Measurements from ENCODE around the gene SAV1.
"Not testable (repeated sequence)": the region's sequence is repeated elsewhere in the genome, so short reads cannot be mapped to it uniquely, and the experiment has no call there.

The SAV1 gene

DNA sequence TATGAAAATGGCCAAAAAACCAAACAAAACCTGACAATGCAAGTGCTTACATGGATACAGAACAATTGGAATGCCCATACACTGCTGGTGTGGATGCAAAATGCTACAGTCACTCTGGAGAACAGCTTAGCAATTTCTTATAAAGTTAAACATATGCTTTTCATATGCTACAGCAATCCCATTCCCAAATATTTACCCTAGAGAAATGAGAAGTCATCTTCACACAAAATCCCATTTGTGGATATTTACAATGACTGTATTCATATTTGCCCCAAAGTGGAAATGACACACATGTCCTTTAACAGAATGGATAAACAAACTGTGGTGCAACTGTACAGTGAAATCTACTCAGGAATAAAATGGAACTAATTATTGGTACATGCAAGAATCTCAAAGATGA, 20.4 kb downstream of the SAV1 start:
- no peak overlapping the region for H3K4me3 ChIP-seq (ENCODE audit: low read length)
- DNase-seq (ENCODE audit: low read depth) = no peak
- TF ChIP-seq, protein P1, sequence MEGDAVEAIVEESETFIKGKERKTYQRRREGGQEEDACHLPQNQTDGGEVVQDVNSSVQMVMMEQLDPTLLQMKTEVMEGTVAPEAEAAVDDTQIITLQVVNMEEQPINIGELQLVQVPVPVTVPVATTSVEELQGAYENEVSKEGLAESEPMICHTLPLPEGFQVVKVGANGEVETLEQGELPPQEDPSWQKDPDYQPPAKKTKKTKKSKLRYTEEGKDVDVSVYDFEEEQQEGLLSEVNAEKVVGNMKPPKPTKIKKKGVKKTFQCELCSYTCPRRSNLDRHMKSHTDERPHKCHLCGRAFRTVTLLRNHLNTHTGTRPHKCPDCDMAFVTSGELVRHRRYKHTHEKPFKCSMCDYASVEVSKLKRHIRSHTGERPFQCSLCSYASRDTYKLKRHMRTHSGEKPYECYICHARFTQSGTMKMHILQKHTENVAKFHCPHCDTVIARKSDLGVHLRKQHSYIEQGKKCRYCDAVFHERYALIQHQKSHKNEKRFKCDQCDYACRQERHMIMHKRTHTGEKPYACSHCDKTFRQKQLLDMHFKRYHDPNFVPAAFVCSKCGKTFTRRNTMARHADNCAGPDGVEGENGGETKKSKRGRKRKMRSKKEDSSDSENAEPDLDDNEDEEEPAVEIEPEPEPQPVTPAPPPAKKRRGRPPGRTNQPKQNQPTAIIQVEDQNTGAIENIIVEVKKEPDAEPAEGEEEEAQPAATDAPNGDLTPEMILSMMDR (IDR thresholded peaks at IDR 0.05; ENCODE audit: insufficient read depth, low read depth, low read length, missing control alignments) = no peak

- no peak overlapping the region for H3K4me3 ChIP-seq (ENCODE audit: low read length)
- no peak for DNase-seq (ENCODE audit: low read depth)
- TF ChIP-seq, protein P1 (IDR thresholded peaks at IDR 0.05; ENCODE audit: insufficient read depth, low read depth, low read length, missing control alignments) = no peak
These were observed 20.8 kb downstream of the SAV1 start for GRCh38 chr14:50647282-50647681.

- no peak for DNase-seq (ENCODE audit: low read depth)
- TF ChIP-seq, protein P1 (IDR thresholded peaks at IDR 0.05; ENCODE audit: insufficient read depth, low read depth, low read length, missing control alignments) = no peak
- H3K4me3 ChIP-seq (ENCODE audit: low read length) = no peak overlapping the region
These were observed 33.0 kb downstream of the SAV1 start for GRCh38 chr14:50635141-50635540.

GRCh38 chr14:50633954-50634353, 34.2 kb downstream of the SAV1 start:
- TF ChIP-seq, protein P1 (IDR thresholded peaks at IDR 0.05; ENCODE audit: insufficient read depth, low read depth, low read length, missing control alignments) = no peak
- DNase-seq (ENCODE audit: low read depth) = no peak
- H3K4me3 ChIP-seq (ENCODE audit: low read length) = no peak overlapping the region

GRCh38 chr14:50631408-50631821, 36.7 kb downstream of the SAV1 start:
- H3K4me3 ChIP-seq (ENCODE audit: low read length) = no peak overlapping the region
- TF ChIP-seq, protein P1 (IDR thresholded peaks at IDR 0.05; ENCODE audit: insufficient read depth, low read depth, low read length, missing control alignments) = no peak
- no peak for DNase-seq (ENCODE audit: low read depth)

- not testable (repeated sequence) for DNase-seq (ENCODE audit: low read depth); H3K4me3 ChIP-seq (ENCODE audit: low read length)
These were observed 43.2 kb downstream of the SAV1 start for GRCh38 chr14:50624947-50625346.

- DNase-seq (ENCODE audit: low read depth) = no peak
- TF ChIP-seq, protein P1 (IDR thresholded peaks at IDR 0.05; ENCODE audit: insufficient read depth, low read depth, low read length, missing control alignments) = no peak
- no peak overlapping the region for H3K4me3 ChIP-seq (ENCODE audit: low read length)
These were observed 43.7 kb downstream of the SAV1 start for GRCh38 chr14:50624447-50624846.

DNA sequence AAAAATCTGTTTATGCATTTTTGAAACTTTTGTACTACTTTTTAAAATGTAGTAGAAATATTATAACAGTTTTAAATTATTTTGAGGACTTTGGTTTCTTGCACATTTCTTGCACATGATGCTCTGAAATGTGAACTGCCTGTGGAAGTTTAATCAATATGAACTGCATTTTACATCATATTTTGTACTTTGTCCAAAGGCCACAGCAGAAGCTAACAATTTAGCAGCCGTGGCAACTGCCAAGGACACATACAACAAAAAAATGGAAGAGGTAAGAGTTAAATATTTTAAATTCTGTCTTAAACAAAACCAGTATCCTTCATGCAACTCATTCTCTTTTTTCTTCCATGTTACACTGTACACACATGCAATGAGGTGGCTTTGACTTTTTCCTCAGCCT, 45.1 kb downstream of the SAV1 start:
- TF ChIP-seq, protein P1 (IDR thresholded peaks at IDR 0.05; ENCODE audit: insufficient read depth, low read depth, low read length, missing control alignments) = no peak
- H3K4me3 ChIP-seq (ENCODE audit: low read length) = no peak overlapping the region
- no peak for DNase-seq (ENCODE audit: low read depth)
